Thyroid gland (tissue), 4 donors: ENCODE measurements around the gene WEE1.

Experiments
- CTCF ChIP-seq, 6 experiments: fragments of 200-600 bp in 3 of 6; fragments of 450-650 bp in 3 of 6; sonication (generic) in 3 of 6; IDR thresholded peaks; one replicate each; pipeline ENCODE4 v1.5.1; 2016 to 2019; ENCODE audit warnings: antibody characterized with exemption in 6 of 6, mild to moderate bottlenecking in 2 of 6, inconsistent platforms in 1 of 6, moderate library complexity in 1 of 6
- POLR2A ChIP-seq, 2 donors: fragments of 450-650 bp; IDR thresholded peaks; one replicate each; pipeline ENCODE4 v1.6.1; 2017; ENCODE audit warnings: antibody characterized with exemption in 2 of 2, mild to moderate bottlenecking in 2 of 2, moderate library complexity in 1 of 2

- TF ChIP-seq CTCF (IDR thresholded peaks at IDR 0.05) (no peak), POLR2A (IDR thresholded peaks at IDR 0.05) (no peak)
These were observed 7.4 kb downstream of the WEE1 start for GRCh38 chr11:9580894-9581293.
